H1 (cell line): ENCODE results near the gene GRM6. TPM values are rescaled to one million over a fixed set of nuclear protein-coding genes. Genes with fewer than 3 reads are reported as not detected.

ENCODE experiments used
- CTCF ChIA-PET: fragments of 300-600 bp; sonication (Branson Sonifier 250); formaldehyde crosslinking; loops from one replicate; lab custom pipeline; 2021; ENCODE audit not compliant: partially characterized antibody; lab: Charles Lee
- POLR2A ChIA-PET: fragments of 300-600 bp; sonication (Branson Sonifier 250); formaldehyde crosslinking; loops from one replicate; lab custom pipeline; 2021; ENCODE audit warnings: inconsistent platforms; ENCODE audit not compliant: partially characterized antibody; lab: Charles Lee
- DNase-seq, 2 experiments: peaks; one replicate each; pipeline versions ENCODE4 v3.0.0 to v3.0.0-alpha.2; 2010 to 2022; ENCODE audit warnings: low spot score in 2 of 2, low read depth in 1 of 2, mixed read lengths in 1 of 2
- FAIRE-seq: peaks from 2 replicates; lab custom pipeline; 2011; peaks lifted over from hg19 to GRCh38; lab: Jason Lieb, UNC
- H2AFZ ChIP-seq: 2 replicates; pipeline ENCODE4 v1.8.1; 2012; ENCODE audit warnings: low read length, inconsistent platforms
- H2AK5ac ChIP-seq: 2 replicates; pipeline ENCODE4 v1.6.1; 2013; ENCODE audit warnings: low read depth, low read length
- H2BK120ac ChIP-seq: replicated peaks from 2 replicates; pipeline ENCODE3; 2013; ENCODE audit warnings: low read depth, low read length, inconsistent platforms
- H2BK12ac ChIP-seq: 2 replicates; pipeline ENCODE4 v1.6.1; 2013; ENCODE audit warnings: low read depth, low read length
- H2BK15ac ChIP-seq: 2 replicates; pipeline ENCODE4 v1.6.1; 2013; ENCODE audit warnings: low read length
- H2BK20ac ChIP-seq: 2 replicates; pipeline ENCODE4 v1.6.1; 2013; ENCODE audit warnings: low read length
- H2BK5ac ChIP-seq: 2 replicates; pipeline ENCODE4 v1.6.1; 2013; ENCODE audit warnings: low read depth, low read length
- H3K14ac ChIP-seq: 2 replicates; pipeline ENCODE4 v1.6.1; 2013; ENCODE audit warnings: inconsistent platforms; ENCODE audit not compliant: insufficient read length
- H3K18ac ChIP-seq: 2 replicates; pipeline ENCODE4 v1.6.1; 2013; ENCODE audit warnings: low read length; ENCODE audit errors: extremely low read depth
- H3K23ac ChIP-seq: 2 replicates; pipeline ENCODE4 v1.6.1; 2013; ENCODE audit warnings: inconsistent platforms; ENCODE audit not compliant: insufficient read length
- H3K23me2 ChIP-seq: 2 replicates; pipeline ENCODE4 v1.6.1; 2013; ENCODE audit warnings: low read depth, low read length
- H3K27ac ChIP-seq: 2 replicates; pipeline ENCODE4 v1.6.1; 2011; ENCODE audit warnings: low read depth, low read length, inconsistent platforms
- H3K27me3 ChIP-seq, 4 experiments: replicated peaks in 1 of 4; 1 replicate in 1 of 4; 2 replicates in 3 of 4; pipeline versions ENCODE4 v1.6.1 to v1.8.1; 2011 to 2013; ENCODE audit warnings: low read length in 3 of 4, mild to moderate bottlenecking in 3 of 4, inconsistent platforms in 2 of 4, mixed read lengths in 2 of 4, moderate library complexity in 1 of 4; ENCODE audit not compliant: control insufficient read depth in 3 of 4, insufficient read depth in 3 of 4; ENCODE audit errors: extremely low read depth in 1 of 4
- H3K36me3 ChIP-seq, 4 experiments: 2 replicates each; pipeline versions ENCODE4 v1.6.1 to v1.8.1; 2011 to 2013; ENCODE audit warnings: mild to moderate bottlenecking in 4 of 4, low read length in 3 of 4, moderate library complexity in 2 of 4, control low read depth in 1 of 4, inconsistent platforms in 1 of 4; ENCODE audit not compliant: insufficient read depth in 4 of 4, control insufficient read depth in 2 of 4
- H3K4ac ChIP-seq: replicated peaks from 2 replicates; pipeline ENCODE3; 2013; ENCODE audit warnings: low read length, low read depth, mixed read lengths, inconsistent platforms; ENCODE audit not compliant: insufficient read length
- H3K4me1 ChIP-seq, 4 experiments: replicated peaks in 1 of 4; 1 replicate in 1 of 4; 2 replicates in 3 of 4; pipeline versions ENCODE4 v1.6.1 to v1.8.1; 2011 to 2013; ENCODE audit warnings: low read length in 3 of 4, inconsistent platforms in 2 of 4, mixed read lengths in 1 of 4; ENCODE audit not compliant: insufficient read depth in 4 of 4, control insufficient read depth in 3 of 4
- H3K4me2 ChIP-seq, 2 experiments: 2 replicates each; pipeline versions ENCODE4 v1.6.1 to v1.8.1; 2011 to 2013; ENCODE audit warnings: low read depth in 2 of 2, low read length in 2 of 2, control low read depth in 1 of 2, inconsistent platforms in 1 of 2, mild to moderate bottlenecking in 1 of 2; ENCODE audit not compliant: insufficient read depth in 1 of 2
- H3K4me3 ChIP-seq, 4 experiments: fragments of 200-600, 300-600 bp in 1 of 4; sonication (generic), shearing (Covaris generic), sonication (Bioruptor Twin) in 1 of 4; 2 replicates each; pipeline versions ENCODE4 v1.5.1 to v1.8.1; 2011 to 2016; ENCODE audit warnings: low read length in 4 of 4, low read depth in 3 of 4, control low read depth in 2 of 4, inconsistent platforms in 2 of 4, mild to moderate bottlenecking in 2 of 4, mixed read lengths in 1 of 4, moderate library complexity in 1 of 4; ENCODE audit not compliant: insufficient read depth in 2 of 4; ENCODE audit errors: extremely low read depth in 1 of 4
- H3K56ac ChIP-seq: replicated peaks from 2 replicates; pipeline ENCODE3; 2013; ENCODE audit warnings: low read depth, mild to moderate bottlenecking, mixed read lengths, low read length, inconsistent platforms; ENCODE audit not compliant: insufficient read length
- H3K79me1 ChIP-seq: 2 replicates; pipeline ENCODE4 v1.6.1; 2013; ENCODE audit warnings: low read depth, low read length, control low read depth
- H3K79me2 ChIP-seq, 2 experiments: 2 replicates each; pipeline versions ENCODE4 v1.6.1 to v1.8.1; 2012 to 2013; ENCODE audit warnings: low read length in 2 of 2, mild to moderate bottlenecking in 2 of 2, inconsistent platforms in 1 of 2; ENCODE audit not compliant: insufficient read depth in 2 of 2, control insufficient read depth in 1 of 2
- H3K9ac ChIP-seq, 4 experiments: replicated peaks in 1 of 4; 1 replicate in 1 of 4; 2 replicates in 3 of 4; pipeline versions ENCODE4 v1.6.1 to v1.8.1; 2011 to 2013; ENCODE audit warnings: low read depth in 3 of 4, low read length in 3 of 4, control low read depth in 2 of 4, mild to moderate bottlenecking in 2 of 4, moderate library complexity in 2 of 4, inconsistent platforms in 1 of 4; ENCODE audit errors: extremely low read depth in 1 of 4
- H3K9me3 ChIP-seq, 2 experiments: 2 replicates each; pipeline versions ENCODE4 v1.6.1 to v1.8.1; 2012 to 2013; ENCODE audit warnings: mild to moderate bottlenecking in 2 of 2, moderate library complexity in 2 of 2, control low read depth in 1 of 2, inconsistent platforms in 1 of 2, low read depth in 1 of 2, low read length in 1 of 2, mixed read lengths in 1 of 2; ENCODE audit not compliant: insufficient read depth in 2 of 2
- H4K20me1 ChIP-seq, 2 experiments: replicated peaks in 1 of 2; 2 replicates each; pipeline versions ENCODE3 to v1.8.1; 2011 to 2013; ENCODE audit warnings: inconsistent platforms in 2 of 2, low read length in 2 of 2, mild to moderate bottlenecking in 1 of 2; ENCODE audit not compliant: insufficient read depth in 2 of 2, control insufficient read depth in 1 of 2
- H4K5ac ChIP-seq: 2 replicates; pipeline ENCODE4 v1.6.1; 2013; ENCODE audit warnings: low read length, low read depth, mixed read lengths, inconsistent platforms; ENCODE audit not compliant: insufficient read length
- H4K8ac ChIP-seq: 2 replicates; pipeline ENCODE4 v1.8.0; 2013; ENCODE audit warnings: mild to moderate bottlenecking, moderate library complexity, low read length, inconsistent platforms; ENCODE audit not compliant: insufficient read depth; ENCODE audit errors: extremely low read depth
- H4K91ac ChIP-seq: replicated peaks from 2 replicates; pipeline ENCODE3; 2013; ENCODE audit warnings: low read length, mixed read lengths, inconsistent platforms; ENCODE audit not compliant: insufficient read length
- HDAC2 ChIP-seq, 2 experiments: fragments of 300-600 bp in 1 of 2; sonication (generic) in 1 of 2; IDR thresholded peaks; 2 replicates each; pipeline ENCODE4 v1.6.1; 2011 to 2012; ENCODE audit warnings: low read depth in 2 of 2, low read length in 2 of 2, mild to moderate bottlenecking in 2 of 2, moderate library complexity in 2 of 2, borderline replicate concordance in 1 of 2, inconsistent platforms in 1 of 2
- SUZ12 ChIP-seq: fragments of 200-600 bp; sonication (generic); IDR thresholded peaks from 2 replicates; pipeline ENCODE4 v1.6.1; 2012; ENCODE audit warnings: mild to moderate bottlenecking, inconsistent platforms, low read length, moderate library complexity, mixed read lengths
- WGBS, 2 experiments: shearing (Covaris generic) in 1 of 2; methylation state at CpG; one replicate each; pipeline versions ENCODE4 v1.1.6 to v1.1.7; 2013 to 2015; ENCODE audit warnings: low lambda C conversion rate in 2 of 2, mixed read lengths in 2 of 2, inconsistent platforms in 1 of 2, low coverage in 1 of 2, missing lambda C conversion rate in 1 of 2; ENCODE audit not compliant: insufficient replicate concordance in 2 of 2, insufficient coverage in 1 of 2, insufficient read length in 1 of 2; ENCODE audit errors: extremely low coverage in 1 of 2, missing lambda C conversion rate in 1 of 2; 5-methylcytosine and 5-hydroxymethylcytosine counted together
- polyA plus RNA-seq, 7 experiments: library from polyadenylated mRNA; depleted of rRNA in 3 of 7; stranded (reverse) in 5 of 7; unstranded in 2 of 7; fragments of >200 nt in 5 of 7; fragments of 200-250 nt in 2 of 7; gene quantifications; 1 replicate in 5 of 7; 2 replicates in 1 of 7; 4 replicates in 1 of 7; pipeline versions ENCODE4 v1.2.1 to v1.2.3, GENCODE V29; 2011 to 2013; ENCODE audit warnings: missing spikeins in 2 of 7, mixed read lengths in 2 of 7
- total RNA-seq: library from RNA; stranded (reverse); fragmentation: NEBNext Ultra II Directional; extraction: Animal tissue kit (Norgen Biotek cat#: 25700); gene quantifications from 2 replicates; pipeline ENCODE4 v1.2.1, GENCODE V29; 2021

GRM6 gene
- total and polyA plus RNA-seq, 2 of the 8 experiments (the other 6 are each of a cell fraction or from before 2014, with no cell fraction given): not detected

DNA sequence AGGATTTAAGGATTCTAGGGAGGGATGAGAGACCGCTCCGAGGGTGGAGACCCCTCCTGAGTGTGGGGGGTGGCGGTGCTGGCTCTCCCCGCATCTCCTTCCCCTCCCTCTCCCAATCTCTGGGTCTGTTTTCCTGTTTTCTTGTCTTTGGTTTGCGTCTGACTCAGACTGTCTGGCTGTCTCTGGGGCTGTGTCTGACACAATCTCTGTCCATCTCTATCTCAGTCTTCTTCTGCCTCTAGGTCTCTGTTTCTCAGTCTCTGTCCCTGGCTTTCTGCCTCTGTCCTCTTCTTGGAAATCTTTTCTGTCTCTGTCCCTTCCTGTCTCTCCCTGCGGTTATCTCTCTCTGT lies 196 bp upstream of the GRM6 start:
- Histone ChIP-seq H4K5ac (no peak overlapping the region), H3K36me3 (no peaks in the 10 kb centered on the region; a peak in 1 of 8 replicates), H3K4me3 (peak overlapping the region in 2 of 4 experiments; percentile 17 to 58; a peak in 4 of 8 replicates), H2BK15ac (no peak overlapping the region), H2AK5ac (no peak overlapping the region), H3K56ac (no peak overlapping the region), H3K23ac (no peak overlapping the region), H2BK12ac (no peak overlapping the region), H3K18ac (no peak overlapping the region), H4K91ac (no peak overlapping the region), H3K79me2 (no peaks in the 10 kb centered on the region), H3K9me3 (peaks cover 8 to 31% of the 10 kb centered on the region in 2 experiments; a peak in 3 of 4 replicates), H3K4ac (no peak overlapping the region), H3K23me2 (peaks cover 9% of the 10 kb centered on the region; the same call in 1 of the 2 replicates), H3K4me2 (peak overlapping the region; percentile 68 to 87), H3K14ac (no peak overlapping the region), H3K27me3 (peaks cover 26 to 47% (median 44%) of the 10 kb centered on the region in 4 experiments), H3K9ac (no peak overlapping the region), H2BK20ac (no peak overlapping the region), H4K8ac (no peak overlapping the region), H3K4me1 (peaks cover 0 to 13% (median 1%) of the 10 kb centered on the region in 4 experiments; a peak in 5 of 7 replicates), H2BK5ac (no peak overlapping the region), H3K27ac (no peak overlapping the region), H3K79me1 (no peaks in the 10 kb centered on the region), H2BK120ac (no peak overlapping the region), H2AFZ (0 out of 2 replicates have a peak overlapping the region, but pooled peaks have one; percentile 24), H4K20me1 (peaks cover 1 to 4% of the 10 kb centered on the region in 2 experiments)
- TF ChIP-seq HDAC2 (IDR thresholded peaks at IDR 0.05; ENCODE audit: borderline replicate concordance in 1 of 2, low read depth in 2 of 2, low read length in 2 of 2): no peak
- TF ChIP-seq SUZ12: peak; percentile 43; the same call in 1 of the 2 replicates
- POLR2A ChIA-PET: no interaction called here
- CTCF ChIA-PET: interaction anchor here (1.1 kb wide), 1 partner anchor 14 kb away, joined by 3 read pairs; no protein-coding TSS in a partner anchor
- WGBS, 2 experiments: 47% methylated on average over 2 of the region's 6 CpGs; no CpG with 5 or more reads in 1 of the 2 experiments
- FAIRE-seq: no peak
- DNase-seq: no peak
